GM18498 (cell line): ENCODE data around the gene BEX1.
"Not testable (repeated sequence)": the region's sequence is repeated elsewhere in the genome, so short reads cannot be mapped to it uniquely, and the experiment has no call there.

Experiments
- ATAC-seq: cut with Tn5 transposase; IDR thresholded peaks from one replicate; pipeline ENCODE4 v1.9.1; 2021; ENCODE audit warnings: mild to moderate bottlenecking, moderate library complexity; ENCODE audit not compliant: unreplicated experiment

Gene BEX1

GRCh38 chrX:103063918-103064434, at the start of gene BEX1:
Gene BEX1 (minus strand): TSS chrX:103064171. CDS start chrX:103063274, 897 bp downstream.
- no peak for ATAC-seq

GRCh38 chrX:103109497-103109896, 45.5 kb upstream of the BEX1 start:
- ATAC-seq: not testable (repeated sequence)

- no peak for ATAC-seq
Observed at GRCh38 chrX:103107836-103108235, 43.9 kb upstream of the BEX1 start.

GRCh38 chrX:103107227-103107737, 43.3 kb upstream of the BEX1 start:
- ATAC-seq: not testable (repeated sequence)

- ATAC-seq: not testable (repeated sequence)
Observed at GRCh38 chrX:103104370-103104769, 40.4 kb upstream of the BEX1 start.

GRCh38 chrX:103103866-103104265, 39.9 kb upstream of the BEX1 start:
- not testable (repeated sequence) for ATAC-seq

GRCh38 chrX:103101299-103102042, 37.5 kb upstream of the BEX1 start:
- no peak for ATAC-seq

GRCh38 chrX:103100484-103100883, 36.5 kb upstream of the BEX1 start:
- ATAC-seq: no peak

GRCh38 chrX:103099691-103100090, 35.7 kb upstream of the BEX1 start:
- ATAC-seq: no peak

GRCh38 chrX:103098488-103098887, 34.5 kb upstream of the BEX1 start:
- ATAC-seq: no peak

- no peak for ATAC-seq
Observed at GRCh38 chrX:103092942-103093341, 29.0 kb upstream of the BEX1 start, which contains the start of gene NXF3. Gene NXF3 (minus strand): TSS chrX:103093143. CDS start chrX:103093023, 120 bp downstream.

GRCh38 chrX:103081051-103081450, 17.1 kb upstream of the BEX1 start:
- ATAC-seq: no peak

- ATAC-seq: no peak
Observed at GRCh38 chrX:103073467-103073866, 9.5 kb upstream of the BEX1 start.

GRCh38 chrX:103066606-103067005, 2.6 kb upstream of the BEX1 start:
- ATAC-seq: no peak

- no peak for ATAC-seq
Observed at GRCh38 chrX:103063191-103063845, 653 bp downstream of the BEX1 start.

GRCh38 chrX:103061486-103061885, 2.5 kb downstream of the BEX1 start:
- ATAC-seq: no peak

- ATAC-seq: no peak
Observed at GRCh38 chrX:103056902-103057301, 7.1 kb downstream of the BEX1 start.

- ATAC-seq: no peak
Observed at GRCh38 chrX:103052625-103053024, 11.3 kb downstream of the BEX1 start.

- no peak for ATAC-seq
Observed at GRCh38 chrX:103051260-103051789, 12.6 kb downstream of the BEX1 start.

GRCh38 chrX:103033371-103033770, 30.6 kb downstream of the BEX1 start:
- ATAC-seq: not testable (repeated sequence)

- ATAC-seq: no peak
Observed at GRCh38 chrX:103017542-103017941, 46.4 kb downstream of the BEX1 start.

GRCh38 chrX:103012945-103013344, 51.0 kb downstream of the BEX1 start:
- ATAC-seq: no peak
